GM12878 (cell line): Measurements from ENCODE around the gene ADAMTS4. TPM values are rescaled to one million over a fixed set of nuclear protein-coding genes. Genes with fewer than 3 reads are reported as not detected.
A peak's percentile ranks its signal among the peaks of the same experiment; 100 is the strongest.

Source experiments
- ATAC-seq: fragments of 200-7000 bp; cut with Tn5 transposase; 3 replicates; pipeline ENCODE4 v1.9.1; 2020; ENCODE audit warnings: mild to moderate bottlenecking, moderate library complexity
- BruUV-seq: library from RNA; stranded (reverse); fragments of 400-500 nt; replicated peaks from 2 replicates; lab custom pipeline; 2021; lab: Mats Ljungman, UMichigan
- CTCF ChIA-PET: fragments of 300-600 bp; sonication (Branson Sonifier 250); formaldehyde crosslinking; extraction: SDS; loops from one replicate; lab custom pipeline; 2021; ENCODE audit warnings: inconsistent platforms; lab: Yijun Ruan, JAX
- POLR2A ChIA-PET: fragments of 350-600 bp; formaldehyde crosslinking; extraction: SDS; loops from one replicate; lab custom pipeline; 2021; ENCODE audit warnings: inconsistent platforms; lab: Charles Lee
- RAD21 ChIA-PET: fragments of 300-600 bp; sonication (Branson Sonifier 250); formaldehyde crosslinking; loops from one replicate; lab custom pipeline; 2023; ENCODE audit warnings: antibody characterized with exemption; ENCODE audit not compliant: unreplicated experiment; lab: Charles Lee
- SMC1A ChIA-PET: fragments of 300-600 bp; sonication (Branson Sonifier 250); formaldehyde crosslinking; loops from one replicate; lab custom pipeline; 2023; ENCODE audit not compliant: unreplicated experiment, uncharacterized antibody; lab: Charles Lee
- DNase-seq: peaks from one replicate; pipeline ENCODE4 v3.0.0-alpha.2; 2011; ENCODE audit warnings: low read depth, low spot score
- FAIRE-seq: peaks from 3 replicates; lab custom pipeline; 2011; peaks lifted over from hg19 to GRCh38; lab: Jason Lieb, UNC
- H2AFZ ChIP-seq: 2 replicates; pipeline ENCODE4 v1.6.0; 2011; ENCODE audit warnings: low read depth, low read length, control low read depth; ENCODE audit not compliant: control insufficient read depth
- H3K27ac ChIP-seq: 2 replicates; pipeline ENCODE4 v1.5.1; 2011; ENCODE audit warnings: control low read depth; ENCODE audit not compliant: control insufficient read depth, insufficient read depth
- H3K27me3 ChIP-seq, 2 experiments: replicated peaks in 1 of 2; 2 replicates each; pipeline versions ENCODE4 v1.6.0 to v1.6.1; 2011; ENCODE audit warnings: low read length in 1 of 2; ENCODE audit not compliant: control insufficient read depth in 2 of 2, insufficient read depth in 2 of 2
- H3K36me3 ChIP-seq, 2 experiments: 2 replicates each; pipeline ENCODE4 v1.5.1; 2011; ENCODE audit warnings: low read length in 1 of 2; ENCODE audit not compliant: control insufficient read depth in 2 of 2, insufficient read depth in 2 of 2
- H3K4me1 ChIP-seq: 2 replicates; pipeline ENCODE4 v1.6.1; 2011; ENCODE audit warnings: mild to moderate bottlenecking, low read length, moderate library complexity, mixed read lengths; ENCODE audit not compliant: control insufficient read depth, insufficient read depth
- H3K4me2 ChIP-seq: 2 replicates; pipeline ENCODE4 v1.6.0; 2011; ENCODE audit warnings: control low read depth; ENCODE audit not compliant: control insufficient read depth, insufficient read depth
- H3K4me3 ChIP-seq: fragments of 200-600 bp; sonication (generic); 2 replicates; pipeline ENCODE4 v1.5.1; 2016
- H3K79me2 ChIP-seq: 2 replicates; pipeline ENCODE4 v1.6.0; 2011; ENCODE audit warnings: low read length; ENCODE audit not compliant: control insufficient read depth, insufficient read depth
- H3K9ac ChIP-seq: 2 replicates; pipeline ENCODE4 v1.8.0; 2011; ENCODE audit warnings: low read length, control low read depth, mixed read lengths; ENCODE audit not compliant: control insufficient read depth, insufficient read depth
- H3K9me3 ChIP-seq: replicated peaks from 3 replicates; pipeline ENCODE4 v1.5.1; 2011; ENCODE audit warnings: mild to moderate bottlenecking, low read length; ENCODE audit not compliant: control insufficient read depth, insufficient read depth
- H4K20me1 ChIP-seq: 2 replicates; pipeline ENCODE4 v1.6.0; 2011; ENCODE audit not compliant: control insufficient read depth, insufficient read depth
- BHLHE40 ChIP-seq, 2 experiments: fragments of 450-650 bp in 1 of 2; IDR thresholded peaks; 2 replicates each; pipeline ENCODE4 v1.6.1; 2011 to 2017; ENCODE audit warnings: low read depth in 2 of 2, borderline replicate concordance in 1 of 2, improper control_type of control experiment in 1 of 2, low read length in 1 of 2, mild to moderate bottlenecking in 1 of 2
- EGR1 ChIP-seq, 2 experiments: IDR thresholded peaks; 1 replicate in 1 of 2; 2 replicates in 1 of 2; pipeline ENCODE4 v1.6.1; 2011 to 2012; ENCODE audit warnings: low read depth in 2 of 2, low read length in 2 of 2, borderline replicate concordance in 1 of 2, mild to moderate bottlenecking in 1 of 2, moderate library complexity in 1 of 2
- EP300 ChIP-seq, 2 experiments: fragments of 150-350 bp in 1 of 2; IDR thresholded peaks; 2 replicates each; pipeline ENCODE4 v1.6.1; 2011 to 2012; ENCODE audit warnings: low read depth in 2 of 2, low read length in 2 of 2, borderline replicate concordance in 1 of 2, improper control_type of control experiment in 1 of 2, inconsistent platforms in 1 of 2; ENCODE audit not compliant: control insufficient read depth in 1 of 2
- JUNB ChIP-seq: IDR thresholded peaks from 2 replicates; pipeline ENCODE4 v1.6.1; 2016; ENCODE audit warnings: antibody characterized with exemption, mild to moderate bottlenecking
- KLF5 ChIP-seq: fragments of 450-650 bp; IDR thresholded peaks from 2 replicates; pipeline ENCODE4 v1.6.1; 2014; ENCODE audit warnings: mild to moderate bottlenecking; ENCODE audit not compliant: partially characterized antibody
- MEF2A ChIP-seq: IDR thresholded peaks from 2 replicates; pipeline ENCODE4 v1.6.1; 2011; ENCODE audit warnings: low read depth, mild to moderate bottlenecking, low read length, moderate library complexity; ENCODE audit not compliant: insufficient read depth
- MXI1 ChIP-seq: fragments of 150-350 bp; IDR thresholded peaks from 2 replicates; pipeline ENCODE4 v1.6.1; 2011; ENCODE audit warnings: low read depth, mild to moderate bottlenecking, inconsistent platforms, low read length, improper control_type of control experiment
- NFIC ChIP-seq: IDR thresholded peaks from 2 replicates; pipeline ENCODE4 v1.6.1; 2012; ENCODE audit warnings: low read depth, mild to moderate bottlenecking, inconsistent platforms, low read length, moderate library complexity
- SMC3 ChIP-seq: IDR thresholded peaks from 2 replicates; pipeline ENCODE4 v1.6.1; 2011; ENCODE audit warnings: low read length, improper control_type of control experiment, borderline replicate concordance
- STAT3 ChIP-seq: IDR thresholded peaks from 2 replicates; pipeline ENCODE4 v1.6.1; 2011; ENCODE audit warnings: low read depth, low read length, improper control_type of control experiment
- TARDBP ChIP-seq: IDR thresholded peaks from 2 replicates; pipeline ENCODE4 v1.6.1; 2016; ENCODE audit warnings: borderline replicate concordance
- ZNF384 ChIP-seq: IDR thresholded peaks from 2 replicates; pipeline ENCODE4 v1.6.1; 2012; ENCODE audit warnings: low read depth, mild to moderate bottlenecking, low read length, improper control_type of control experiment, borderline replicate concordance
- WGBS: methylation state at CpG from one replicate; pipeline ENCODE4 v1.1.6; 2016; ENCODE audit warnings: low lambda C conversion rate; ENCODE audit not compliant: insufficient replicate concordance, insufficient coverage; ENCODE audit errors: missing lambda C conversion rate; 5-methylcytosine and 5-hydroxymethylcytosine counted together
- in situ Hi-C: fragments of 300-500 bp; cut with MboI; formaldehyde crosslinking; loops from 9 replicates; pipeline ENCODE4 v1.14.3; 2018; ENCODE audit warnings: mixed read lengths
- intact Hi-C: fragments of 100-400 bp; cut with micrococcal nuclease; formaldehyde crosslinking; loops from one replicate; pipeline ENCODE4 v1.14.2; 2022; ENCODE audit not compliant: unreplicated experiment
- polyA plus RNA-seq, 11 experiments: library from polyadenylated mRNA; depleted of rRNA in 4 of 11; unstranded in 6 of 11; stranded (reverse) in 5 of 11; fragments of >200 nt; fragmentation: Nextera tagmentation in 4 of 11; fragmentation: Illumina TruSeq in 1 of 11; extraction: Ambion mirVana in 4 of 11; extraction: Trizol in 1 of 11; gene quantifications; 1 replicate in 1 of 11; 2 replicates in 10 of 11; pipeline versions ENCODE4 v1.2.1 to v1.2.3, GENCODE V29; 2011 to 2016; ENCODE audit warnings: inconsistent platforms in 2 of 11, missing spikeins in 2 of 11, low read depth in 1 of 11
- total RNA-seq, 4 experiments: library from RNA; depleted of rRNA in 3 of 4; stranded (reverse); fragments of >200 nt in 3 of 4; fragmentation: Illumina TruSeq in 1 of 4; extraction: Trizol in 1 of 4; gene quantifications; 2 replicates each; pipeline versions ENCODE4 v1.2.1 to v1.2.3, GENCODE V29; 2013 to 2021
- TF ChIP-seq, protein P1 (sequence below): IDR thresholded peaks from 2 replicates; pipeline ENCODE4 v1.6.1; 2012; ENCODE audit warnings: improper control_type of control experiment, low read depth, low read length; ENCODE audit not compliant: insufficient replicate concordance
- TF ChIP-seq, protein P2 (sequence below): fragments of 450-650 bp; IDR thresholded peaks from 2 replicates; pipeline ENCODE4 v1.6.1; 2018; ENCODE audit warnings: mild to moderate bottlenecking, low read depth, moderate library complexity; ENCODE audit not compliant: partially characterized antibody

The ADAMTS4 gene
- total and polyA plus RNA-seq, 10 of the 15 experiments (the other 5 are each of a cell fraction or from before 2014, with no cell fraction given) = 0.01 to 0.13 (median 0.05) TPM; not detected in 2

DNA sequence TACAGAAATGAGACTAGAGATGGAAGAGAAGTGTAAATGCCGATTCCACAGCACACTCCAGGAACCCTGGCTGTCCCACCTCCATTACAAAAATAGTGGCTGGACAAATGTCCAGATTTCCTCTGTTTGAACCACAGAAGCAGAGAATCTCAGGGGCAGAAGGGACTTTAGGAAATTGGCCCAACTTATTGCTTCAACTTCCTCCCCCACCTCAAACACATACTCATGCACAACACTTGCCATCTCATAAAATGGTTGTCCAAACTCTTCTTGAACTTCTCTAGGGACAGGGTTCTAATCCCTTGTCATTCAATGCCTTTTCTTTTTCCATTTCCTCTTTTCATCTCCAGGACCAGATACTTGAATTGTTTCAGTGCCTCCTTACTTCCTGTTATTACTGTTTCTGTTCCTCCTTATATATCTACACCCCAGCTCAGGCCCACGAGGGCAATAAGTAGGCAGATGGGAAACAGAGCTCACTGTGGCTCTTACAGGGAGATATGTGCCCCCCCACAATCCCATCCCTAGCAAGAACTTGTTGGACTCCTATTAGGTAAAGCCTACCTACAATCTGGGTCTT is 13.0 kb downstream of the ADAMTS4 start:
- peak; percentile 63 for ATAC-seq
- BruUV-seq = TSS peak; percentile 62
- in situ Hi-C loops = no loop called here
- TF ChIP-seq MEF2A (no peak), ZNF384 (no peak), STAT3 (no peak), NFIC (peak; percentile 67; the same call in 1 of the 2 replicates), TARDBP (no peak), SMC3 (no peak), MXI1 (0 out of 2 replicates have a peak, but pooled peaks have one; percentile 40), BHLHE40 (IDR thresholded peaks at IDR 0.05; ENCODE audit: borderline replicate concordance in 1 of 2, low read depth in 2 of 2, low read length in 1 of 2) (no peak), JUNB (no peak), EGR1 (IDR thresholded peaks at IDR 0.05; ENCODE audit: borderline replicate concordance in 1 of 2, low read depth in 2 of 2, low read length in 2 of 2) (no peak), EP300 (IDR thresholded peaks at IDR 0.05; ENCODE audit: borderline replicate concordance in 1 of 2, control insufficient read depth in 1 of 2, low read depth in 2 of 2, low read length in 2 of 2) (peak in 1 of 2 experiments; percentile 33; a peak in 1 of 4 replicates), KLF5 (no peak)
- TF ChIP-seq, protein P1, sequence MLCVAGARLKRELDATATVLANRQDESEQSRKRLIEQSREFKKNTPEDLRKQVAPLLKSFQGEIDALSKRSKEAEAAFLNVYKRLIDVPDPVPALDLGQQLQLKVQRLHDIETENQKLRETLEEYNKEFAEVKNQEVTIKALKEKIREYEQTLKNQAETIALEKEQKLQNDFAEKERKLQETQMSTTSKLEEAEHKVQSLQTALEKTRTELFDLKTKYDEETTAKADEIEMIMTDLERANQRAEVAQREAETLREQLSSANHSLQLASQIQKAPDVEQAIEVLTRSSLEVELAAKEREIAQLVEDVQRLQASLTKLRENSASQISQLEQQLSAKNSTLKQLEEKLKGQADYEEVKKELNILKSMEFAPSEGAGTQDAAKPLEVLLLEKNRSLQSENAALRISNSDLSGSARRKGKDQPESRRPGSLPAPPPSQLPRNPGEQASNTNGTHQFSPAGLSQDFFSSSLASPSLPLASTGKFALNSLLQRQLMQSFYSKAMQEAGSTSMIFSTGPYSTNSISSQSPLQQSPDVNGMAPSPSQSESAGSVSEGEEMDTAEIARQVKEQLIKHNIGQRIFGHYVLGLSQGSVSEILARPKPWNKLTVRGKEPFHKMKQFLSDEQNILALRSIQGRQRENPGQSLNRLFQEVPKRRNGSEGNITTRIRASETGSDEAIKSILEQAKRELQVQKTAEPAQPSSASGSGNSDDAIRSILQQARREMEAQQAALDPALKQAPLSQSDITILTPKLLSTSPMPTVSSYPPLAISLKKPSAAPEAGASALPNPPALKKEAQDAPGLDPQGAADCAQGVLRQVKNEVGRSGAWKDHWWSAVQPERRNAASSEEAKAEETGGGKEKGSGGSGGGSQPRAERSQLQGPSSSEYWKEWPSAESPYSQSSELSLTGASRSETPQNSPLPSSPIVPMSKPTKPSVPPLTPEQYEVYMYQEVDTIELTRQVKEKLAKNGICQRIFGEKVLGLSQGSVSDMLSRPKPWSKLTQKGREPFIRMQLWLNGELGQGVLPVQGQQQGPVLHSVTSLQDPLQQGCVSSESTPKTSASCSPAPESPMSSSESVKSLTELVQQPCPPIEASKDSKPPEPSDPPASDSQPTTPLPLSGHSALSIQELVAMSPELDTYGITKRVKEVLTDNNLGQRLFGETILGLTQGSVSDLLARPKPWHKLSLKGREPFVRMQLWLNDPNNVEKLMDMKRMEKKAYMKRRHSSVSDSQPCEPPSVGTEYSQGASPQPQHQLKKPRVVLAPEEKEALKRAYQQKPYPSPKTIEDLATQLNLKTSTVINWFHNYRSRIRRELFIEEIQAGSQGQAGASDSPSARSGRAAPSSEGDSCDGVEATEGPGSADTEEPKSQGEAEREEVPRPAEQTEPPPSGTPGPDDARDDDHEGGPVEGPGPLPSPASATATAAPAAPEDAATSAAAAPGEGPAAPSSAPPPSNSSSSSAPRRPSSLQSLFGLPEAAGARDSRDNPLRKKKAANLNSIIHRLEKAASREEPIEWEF = peak; percentile 34
- TF ChIP-seq, protein P2, sequence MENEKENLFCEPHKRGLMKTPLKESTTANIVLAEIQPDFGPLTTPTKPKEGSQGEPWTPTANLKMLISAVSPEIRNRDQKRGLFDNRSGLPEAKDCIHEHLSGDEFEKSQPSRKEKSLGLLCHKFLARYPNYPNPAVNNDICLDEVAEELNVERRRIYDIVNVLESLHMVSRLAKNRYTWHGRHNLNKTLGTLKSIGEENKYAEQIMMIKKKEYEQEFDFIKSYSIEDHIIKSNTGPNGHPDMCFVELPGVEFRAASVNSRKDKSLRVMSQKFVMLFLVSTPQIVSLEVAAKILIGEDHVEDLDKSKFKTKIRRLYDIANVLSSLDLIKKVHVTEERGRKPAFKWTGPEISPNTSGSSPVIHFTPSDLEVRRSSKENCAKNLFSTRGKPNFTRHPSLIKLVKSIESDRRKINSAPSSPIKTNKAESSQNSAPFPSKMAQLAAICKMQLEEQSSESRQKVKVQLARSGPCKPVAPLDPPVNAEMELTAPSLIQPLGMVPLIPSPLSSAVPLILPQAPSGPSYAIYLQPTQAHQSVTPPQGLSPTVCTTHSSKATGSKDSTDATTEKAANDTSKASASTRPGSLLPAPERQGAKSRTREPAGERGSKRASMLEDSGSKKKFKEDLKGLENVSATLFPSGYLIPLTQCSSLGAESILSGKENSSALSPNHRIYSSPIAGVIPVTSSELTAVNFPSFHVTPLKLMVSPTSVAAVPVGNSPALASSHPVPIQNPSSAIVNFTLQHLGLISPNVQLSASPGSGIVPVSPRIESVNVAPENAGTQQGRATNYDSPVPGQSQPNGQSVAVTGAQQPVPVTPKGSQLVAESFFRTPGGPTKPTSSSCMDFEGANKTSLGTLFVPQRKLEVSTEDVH = no peak

More for the DNA sequence above, 13.0 kb downstream of the ADAMTS4 start:
- SMC1A ChIA-PET = interaction anchor here (0.6 to 3.0 kb wide), 12 partner anchors 8 to 1995 kb away, joined by 3 to 19 read pairs (median 5); partner anchors contain the start of genes B4GALT3, NDUFS2, PPOX and TOMM40L
- Histone ChIP-seq H3K79me2 (peaks cover 14% of the 10 kb centered on the region), H3K4me1 (peaks cover 54% of the 10 kb centered on the region), H3K4me3 (peak overlapping the region; percentile 11; the same call in 1 of the 2 replicates), H3K27ac (peak overlapping the region; percentile 97), H3K27me3 (no peaks in the 10 kb centered on the region), H4K20me1 (no peaks in the 10 kb centered on the region), H3K9ac (peak overlapping the region; percentile 59), H3K9me3 (no peaks in the 10 kb centered on the region), H3K4me2 (peak overlapping the region; percentile 81), H3K36me3 (no peaks in the 10 kb centered on the region), H2AFZ (peak overlapping the region; percentile 49)
- POLR2A ChIA-PET = interaction anchor here (0.6 to 1.6 kb wide), 13 partner anchors 9 to 205 kb away, joined by 3 to 8 read pairs (median 4); partner anchors contain the start of genes B4GALT3, NDUFS2, PPOX and TOMM40L
- CTCF ChIA-PET = interaction anchor here (1.0 to 4.5 kb wide), 11 partner anchors 9 to 196 kb away, joined by 3 to 30 read pairs (median 4); partner anchors contain the start of genes B4GALT3, NDUFS2, PPOX and TOMM40L
- DNase-seq (peak; percentile 73), FAIRE-seq (peak; percentile 71)
- intact Hi-C loops = no loop called here
- 0% methylated on average over 2 of the region's 2 CpGs for WGBS
- RAD21 ChIA-PET = interaction anchor here (1.0 to 2.4 kb wide), 6 partner anchors 9 to 120 kb away, joined by 3 to 13 read pairs (median 8); partner anchors contain the start of genes NDUFS2 and TOMM40L
